GM23338 (cell line): Measurements from ENCODE around the gene SLC25A22. TPM values are rescaled to one million over a fixed set of nuclear protein-coding genes. Genes with fewer than 3 reads are reported as not detected.

Source experiments
- ATAC-seq: fragments of 200-7000 bp; cut with Tn5 transposase; 3 replicates; pipeline ENCODE4 v1.9.1; 2020
- DNase-seq: peaks from one replicate; pipeline ENCODE4 v3.0.0-alpha.2; 2015; ENCODE audit warnings: low spot score
- H2AFZ ChIP-seq: fragments of 200-600 bp; sonication (generic); 2 replicates; pipeline ENCODE4 v1.8.0; 2016; ENCODE audit warnings: antibody characterized with exemption, mild to moderate bottlenecking, moderate library complexity
- H3F3A ChIP-seq: fragments of 200-600 bp; sonication (generic); replicated peaks from 2 replicates; pipeline ENCODE4 v1.8.0; 2017; ENCODE audit warnings: antibody characterized with exemption, mixed run types, low read depth
- H3K27ac ChIP-seq: fragments of 200-600 bp; sonication (generic); 2 replicates; pipeline ENCODE4 v1.6.1; 2016; ENCODE audit warnings: low read depth
- H3K27me3 ChIP-seq: fragments of 200-600 bp; sonication (generic); 2 replicates; pipeline ENCODE4 v1.8.0; 2016; ENCODE audit warnings: mild to moderate bottlenecking, mixed run types, moderate library complexity; ENCODE audit not compliant: insufficient read depth
- H3K36me3 ChIP-seq: fragments of 200-600 bp; sonication (generic); 2 replicates; pipeline ENCODE4 v1.8.0; 2016; ENCODE audit warnings: mild to moderate bottlenecking; ENCODE audit not compliant: insufficient read depth
- H3K4me1 ChIP-seq: fragments of 200-600 bp; sonication (generic); 2 replicates; pipeline ENCODE4 v1.8.0; 2016; ENCODE audit warnings: mild to moderate bottlenecking, moderate library complexity; ENCODE audit not compliant: insufficient read depth
- H3K4me2 ChIP-seq: fragments of 200-600 bp; sonication (generic); 2 replicates; pipeline ENCODE4 v1.7.1; 2017; ENCODE audit warnings: mixed run types
- H3K4me3 ChIP-seq: fragments of 200-600 bp; sonication (generic); 2 replicates; pipeline ENCODE4 v1.6.1; 2016; ENCODE audit warnings: mixed run types
- H3K79me2 ChIP-seq: fragments of 200-600 bp; sonication (generic); replicated peaks from 2 replicates; pipeline ENCODE4 v1.8.0; 2017; ENCODE audit warnings: mild to moderate bottlenecking; ENCODE audit not compliant: insufficient read depth
- H3K9me2 ChIP-seq: fragments of 200-600 bp; sonication (generic); 2 replicates; pipeline ENCODE4 v1.8.0; 2017; ENCODE audit not compliant: insufficient read depth
- H4K20me1 ChIP-seq: fragments of 200-600 bp; sonication (generic); replicated peaks from 2 replicates; pipeline ENCODE4 v1.8.0; 2017; ENCODE audit warnings: mild to moderate bottlenecking; ENCODE audit not compliant: insufficient read depth
- H3K27ac Mint-ChIP-seq: 2 replicates; pipeline ENCODE4 v1.8.0; 2020; ENCODE audit warnings: inconsistent platforms, mild to moderate bottlenecking, moderate library complexity, mixed read lengths
- H3K27me3 Mint-ChIP-seq: 3 replicates; pipeline ENCODE4 v1.8.0; 2022; ENCODE audit warnings: low read depth, mild to moderate bottlenecking, moderate library complexity, mixed read lengths, inconsistent platforms; ENCODE audit not compliant: insufficient read depth, poor library complexity
- H3K36me3 Mint-ChIP-seq: 3 replicates; pipeline ENCODE4 v1.8.0; 2021; ENCODE audit warnings: low read depth, mild to moderate bottlenecking, inconsistent platforms, moderate library complexity, mixed read lengths
- H3K4me1 Mint-ChIP-seq: 3 replicates; pipeline ENCODE4 v1.8.0; 2020; ENCODE audit warnings: mild to moderate bottlenecking, inconsistent platforms, mixed read lengths
- H3K4me3 Mint-ChIP-seq: 3 replicates; pipeline ENCODE4 v1.8.0; 2021; ENCODE audit warnings: moderate library complexity, mild to moderate bottlenecking, inconsistent platforms, mixed read lengths
- H3K9me3 Mint-ChIP-seq: 3 replicates; pipeline ENCODE4 v1.8.0; 2020; ENCODE audit warnings: moderate library complexity, mild to moderate bottlenecking, inconsistent platforms, mixed read lengths
- CTCF ChIP-seq, 2 experiments: fragments of 200-600 bp in 1 of 2; sonication (generic) in 1 of 2; conservative IDR thresholded peaks; 2 replicates each; pipeline versions ENCODE4 v1.5.1 to v1.6.1; 2016 to 2017; ENCODE audit warnings: antibody characterized with exemption in 2 of 2, low read depth in 2 of 2, mild to moderate bottlenecking in 2 of 2, moderate library complexity in 1 of 2
- ETS1 ChIP-seq: IDR thresholded peaks from 2 replicates; pipeline ENCODE4 v1.6.1; 2016; ENCODE audit warnings: antibody characterized with exemption
- EZH2 ChIP-seq: fragments of 200-600 bp; sonication (generic); IDR thresholded peaks from one replicate; pipeline ENCODE4 v1.8.0; 2017; ENCODE audit warnings: antibody characterized with exemption, mild to moderate bottlenecking, low read depth; ENCODE audit not compliant: unreplicated experiment
- NANOG ChIP-seq: IDR thresholded peaks from 2 replicates; pipeline ENCODE4 v1.6.1; 2016; ENCODE audit warnings: antibody characterized with exemption, borderline replicate concordance
- POLR2AphosphoS5 ChIP-seq: IDR thresholded peaks from 2 replicates; pipeline ENCODE4 v1.6.1; 2016; ENCODE audit warnings: antibody characterized with exemption, low read depth
- REST ChIP-seq: IDR thresholded peaks from one replicate; pipeline ENCODE4 v1.6.1; 2018; ENCODE audit warnings: antibody characterized with exemption; ENCODE audit not compliant: unreplicated experiment
- STAT1 ChIP-seq: IDR thresholded peaks from one replicate; pipeline ENCODE4 v1.6.1; 2016; ENCODE audit warnings: antibody characterized with exemption; ENCODE audit not compliant: unreplicated experiment
- ZNF114 ChIP-seq: fragments of 250-450 bp; sonication (Bioruptor Pico); IDR thresholded peaks from 2 replicates; pipeline ENCODE4 v1.5.0; 2020; ENCODE audit warnings: mild to moderate bottlenecking, moderate library complexity
- long read RNA-seq: library from polyadenylated mRNA; unstranded; transcript quantifications from one replicate; pipeline ENCODE4 v2.0.0, GENCODE V29; 2020; ENCODE audit not compliant: unreplicated experiment
- polyA plus RNA-seq: library from polyadenylated mRNA; unstranded; fragments of >200 nt; fragmentation: Nextera tagmentation; extraction: Ambion mirVana; gene quantifications from 2 replicates; pipeline ENCODE4 v1.2.1, GENCODE V29; 2016
- total RNA-seq: library from RNA; depleted of rRNA; stranded (reverse); fragments of >200 nt; shearing (Covaris generic); gene quantifications from 2 replicates; pipeline ENCODE4 v1.2.3, GENCODE V29; 2014; rRNA removed

SLC25A22 gene
- total RNA-seq (41.2 and 46.4 TPM in 2 replicates), polyA plus RNA-seq (20.2 and 21.0 TPM in 2 replicates)
- long read RNA-seq, transcript SLC25A22-228 (10 exons, 2,692 nt), result major isoform, 8 of 13 reads
- long read RNA-seq, partial matches to known transcripts, result 1 of 13 reads
- long read RNA-seq, other reads (novel, unspliced or antisense), result 4 of 13 reads

GRCh38 chr11:798093-798713 is at the start of gene SLC25A22:
Gene SLC25A22 (minus strand): TSS chr11:798281. CDS start chr11:795006, 3,275 bp downstream.
- Histone ChIP-seq H2AFZ (peak within 1 kb of the TSS; percentile 52; the same call in 1 of the 2 replicates), H3K27me3 (no peaks in the 10 kb centered on the region), H3K4me1 (peaks cover 8% of the 10 kb centered on the region; the same call in 1 of the 2 replicates), H3K4me3 (peak within 1 kb of the TSS; percentile 86), H3K79me2 (no peaks in the 10 kb centered on the region; the same call in 1 of the 2 replicates), H3K9me2 (no peaks in the 10 kb centered on the region), H3K4me2 (peak within 1 kb of the TSS; percentile 95), H3K36me3 (no peaks in the 10 kb centered on the region), H4K20me1 (no peaks in the 10 kb centered on the region), H3K27ac (peak within 1 kb of the TSS; percentile 69; the same call in 1 of the 2 replicates), H3F3A (peaks cover 14% of the 10 kb centered on the region)
- Mint-ChIP-seq H3K4me3 (peak within 1 kb of the TSS; percentile 81), H3K27ac (no peak within 1 kb of the TSS), H3K27me3 (peaks cover 5% of the 10 kb centered on the region), H3K36me3 (peaks cover 6% of the 10 kb centered on the region; the same call in 1 of the 3 replicates), H3K4me1 (peaks cover 16% of the 10 kb centered on the region; the same call in 2 of the 3 replicates), H3K9me3 (no peaks in the 10 kb centered on the region)
- ATAC-seq (peak; percentile 61), DNase-seq (peak; percentile 90)
- no peak for TF ChIP-seq EZH2
- peak; percentile 30; the same call in 1 of the 2 replicates for TF ChIP-seq POLR2AphosphoS5
- TF ChIP-seq ETS1, result no peak
- no peak for TF ChIP-seq STAT1
- TF ChIP-seq ZNF114 (CRISPR knock-in tag), result no peak
- TF ChIP-seq CTCF (conservative IDR thresholded peaks at IDR 0.05; ENCODE audit: low read depth in 2 of 2), result peak; percentile 61 to 73
- no peak for TF ChIP-seq REST
- TF ChIP-seq NANOG, result no peak
